SK-N-SH (cell line): Measurements from ENCODE around the gene C19orf18. TPM values are rescaled to one million over a fixed set of nuclear protein-coding genes. Genes with fewer than 3 reads are reported as not detected.

Experiments
- CTCF ChIA-PET: fragments of 300-600, 350-600 bp; formaldehyde crosslinking; extraction: SDS; loops from one replicate; lab custom pipeline; 2021; lab: Yijun Ruan, JAX
- POLR2A ChIA-PET: fragments of 350-600 bp; sonication (Branson Sonifier 250); formaldehyde crosslinking; extraction: SDS; loops from one replicate; lab custom pipeline; 2020; ENCODE audit warnings: antibody characterized with exemption, inconsistent platforms; lab: Yijun Ruan, JAX
- DNase-seq: peaks from one replicate; pipeline ENCODE4 v3.0.0; 2012
- H2AFZ ChIP-seq: fragments of 200-600 bp; sonication (generic); 2 replicates; pipeline ENCODE4 v1.8.1; 2016; ENCODE audit warnings: antibody characterized with exemption, mild to moderate bottlenecking, low read depth
- H3F3A ChIP-seq: fragments of 200-600 bp; sonication (generic); replicated peaks from 2 replicates; pipeline ENCODE3; 2016; ENCODE audit warnings: antibody characterized with exemption, mild to moderate bottlenecking; ENCODE audit not compliant: insufficient read depth
- H3K27ac ChIP-seq, 2 experiments: fragments of 200-500 bp in 1 of 2; fragments of 200-600 bp in 1 of 2; sonication (Bioruptor generic) in 1 of 2; sonication (generic), shearing (Covaris generic) in 1 of 2; 2 replicates each; pipeline versions ENCODE4 v1.5.1 to v1.6.1; 2014 to 2016; ENCODE audit warnings: low read depth in 2 of 2, inconsistent platforms in 1 of 2, low read length in 1 of 2, mild to moderate bottlenecking in 1 of 2, mixed read lengths in 1 of 2
- H3K27me3 ChIP-seq: fragments of 200-600 bp; sonication (generic), shearing (Covaris generic); 2 replicates; pipeline ENCODE4 v1.6.1; 2016; ENCODE audit warnings: mixed run types; ENCODE audit not compliant: insufficient read depth
- H3K36me3 ChIP-seq, 2 experiments: fragments of 200-500 bp in 1 of 2; fragments of 200-600 bp in 1 of 2; sonication (Bioruptor generic) in 1 of 2; sonication (generic) in 1 of 2; replicated peaks in 1 of 2; 2 replicates each; pipeline versions ENCODE3 to v1.5.1; 2014 to 2016; ENCODE audit warnings: low read length in 1 of 2, mild to moderate bottlenecking in 1 of 2; ENCODE audit not compliant: insufficient read depth in 2 of 2, control insufficient read depth in 1 of 2
- H3K4me1 ChIP-seq, 2 experiments: fragments of 200-500 bp in 1 of 2; fragments of 200-600 bp in 1 of 2; sonication (Bioruptor generic) in 1 of 2; sonication (generic), shearing (Covaris generic) in 1 of 2; 2 replicates each; pipeline versions ENCODE4 v1.5.1 to v1.6.1; 2014 to 2016; ENCODE audit warnings: low read depth in 1 of 2, low read length in 1 of 2, mixed run types in 1 of 2; ENCODE audit not compliant: insufficient read depth in 2 of 2, control insufficient read depth in 1 of 2
- H3K4me2 ChIP-seq: fragments of 200-600 bp; sonication (generic), shearing (Covaris generic); 2 replicates; pipeline ENCODE4 v1.6.1; 2017; ENCODE audit warnings: mixed run types
- H3K4me3 ChIP-seq, 2 experiments: fragments of 200-500 bp in 1 of 2; fragments of 200-600 bp in 1 of 2; sonication (Bioruptor generic) in 1 of 2; sonication (generic), shearing (Covaris generic) in 1 of 2; 2 replicates each; pipeline versions ENCODE4 v1.5.1 to v1.8.1; 2014 to 2016; ENCODE audit warnings: low read depth in 2 of 2, inconsistent platforms in 1 of 2, low read length in 1 of 2, mild to moderate bottlenecking in 1 of 2, mixed read lengths in 1 of 2, moderate library complexity in 1 of 2
- H3K79me2 ChIP-seq: fragments of 200-600 bp; sonication (generic); 2 replicates; pipeline ENCODE4 v1.8.1; 2017; ENCODE audit warnings: mild to moderate bottlenecking; ENCODE audit not compliant: insufficient read depth
- H3K9ac ChIP-seq: fragments of 200-600 bp; sonication (generic); 2 replicates; pipeline ENCODE4 v1.6.1; 2017; ENCODE audit warnings: mixed run types
- H3K9me2 ChIP-seq: fragments of 200-600 bp; sonication (generic); 2 replicates; pipeline ENCODE4 v1.6.1; 2017; ENCODE audit warnings: mixed run types
- H3K9me3 ChIP-seq: fragments of 200-600 bp; sonication (generic); 2 replicates; pipeline ENCODE4 v1.6.1; 2017; ENCODE audit warnings: mixed run types, mild to moderate bottlenecking, moderate library complexity
- H4K20me1 ChIP-seq: fragments of 200-600 bp; sonication (generic); 2 replicates; pipeline ENCODE4 v1.6.1; 2017; ENCODE audit warnings: mild to moderate bottlenecking, mixed run types; ENCODE audit not compliant: insufficient read depth
- CHD2 ChIP-seq: fragments of 150-350 bp; IDR thresholded peaks from 2 replicates; pipeline ENCODE4 v1.6.1; 2018; ENCODE audit warnings: low read length; ENCODE audit not compliant: partially characterized antibody
- CTCF ChIP-seq: fragments of 200-600 bp; sonication (generic); IDR thresholded peaks from 2 replicates; pipeline ENCODE4 v1.6.1; 2017; ENCODE audit warnings: antibody characterized with exemption, mild to moderate bottlenecking, moderate library complexity
- ELF1 ChIP-seq: IDR thresholded peaks from 2 replicates; pipeline ENCODE4 v1.4.0; 2012
- EZH2phosphoT487 ChIP-seq: fragments of 200-600 bp; sonication (generic); IDR thresholded peaks from 2 replicates; pipeline ENCODE4 v1.6.1; 2017; ENCODE audit warnings: low read depth, mixed run types, mild to moderate bottlenecking, antibody characterized with exemption, moderate library complexity, borderline replicate concordance
- FOSL2 ChIP-seq: IDR thresholded peaks from 2 replicates; pipeline ENCODE4 v1.4.0; 2012; ENCODE audit warnings: low read depth, mild to moderate bottlenecking, moderate library complexity, borderline replicate concordance
- GABPA ChIP-seq: IDR thresholded peaks from 2 replicates; pipeline ENCODE4 v1.4.0; 2012; ENCODE audit warnings: low read depth, mild to moderate bottlenecking
- JUND ChIP-seq: IDR thresholded peaks from 2 replicates; pipeline ENCODE4 v1.4.0; 2012
- MXI1 ChIP-seq: IDR thresholded peaks from 2 replicates; pipeline ENCODE4 v1.6.1; 2012; ENCODE audit warnings: mild to moderate bottlenecking, low read depth, low read length, improper control_type of control experiment
- NFIC ChIP-seq: IDR thresholded peaks from 2 replicates; pipeline ENCODE4 v1.4.0; 2012; ENCODE audit warnings: borderline replicate concordance
- NRF1 ChIP-seq: IDR thresholded peaks from 2 replicates; pipeline ENCODE4 v1.6.1; 2012; ENCODE audit warnings: low read depth, mild to moderate bottlenecking, low read length
- POLR2AphosphoS5 ChIP-seq: IDR thresholded peaks from 2 replicates; pipeline ENCODE4 v1.6.1; 2012; ENCODE audit warnings: low read depth, low read length
- RAD21 ChIP-seq: IDR thresholded peaks from 2 replicates; pipeline ENCODE4 v1.6.1; 2012; ENCODE audit warnings: mild to moderate bottlenecking, low read length
- RFX5 ChIP-seq: IDR thresholded peaks from 2 replicates; pipeline ENCODE4 v1.6.1; 2012; ENCODE audit warnings: mild to moderate bottlenecking, improper control_type of control experiment, low read length
- SMC3 ChIP-seq: IDR thresholded peaks from 2 replicates; pipeline ENCODE4 v1.6.1; 2012; ENCODE audit warnings: low read depth, low read length, improper control_type of control experiment
- TEAD4 ChIP-seq: IDR thresholded peaks from 2 replicates; pipeline ENCODE4 v1.4.0; 2012; ENCODE audit warnings: mild to moderate bottlenecking, borderline replicate concordance; ENCODE audit not compliant: insufficient read depth
- YY1 ChIP-seq: IDR thresholded peaks from 2 replicates; pipeline ENCODE4 v1.4.0; 2012; ENCODE audit warnings: low read depth, mild to moderate bottlenecking
- WGBS: methylation state at CpG from one replicate; pipeline ENCODE4 v1.1.6; 2017; ENCODE audit warnings: low lambda C conversion rate; 5-methylcytosine and 5-hydroxymethylcytosine counted together
- polyA plus RNA-seq, 3 experiments: library from polyadenylated mRNA; depleted of rRNA; stranded (reverse); fragments of >200 nt; gene quantifications; 2 replicates each; pipeline ENCODE4 v1.2.3, GENCODE V29; 2012
- TF ChIP-seq, protein P1 (sequence below): IDR thresholded peaks from 2 replicates; pipeline ENCODE4 v1.4.0; 2012; ENCODE audit warnings: low read depth
- TF ChIP-seq, protein P2 (sequence below): IDR thresholded peaks from 2 replicates; pipeline ENCODE4; 2012

Gene C19orf18
- polyA plus RNA-seq, 1 of the 3 experiments (the other 2 are of a cell fraction), result not detected

DNA sequence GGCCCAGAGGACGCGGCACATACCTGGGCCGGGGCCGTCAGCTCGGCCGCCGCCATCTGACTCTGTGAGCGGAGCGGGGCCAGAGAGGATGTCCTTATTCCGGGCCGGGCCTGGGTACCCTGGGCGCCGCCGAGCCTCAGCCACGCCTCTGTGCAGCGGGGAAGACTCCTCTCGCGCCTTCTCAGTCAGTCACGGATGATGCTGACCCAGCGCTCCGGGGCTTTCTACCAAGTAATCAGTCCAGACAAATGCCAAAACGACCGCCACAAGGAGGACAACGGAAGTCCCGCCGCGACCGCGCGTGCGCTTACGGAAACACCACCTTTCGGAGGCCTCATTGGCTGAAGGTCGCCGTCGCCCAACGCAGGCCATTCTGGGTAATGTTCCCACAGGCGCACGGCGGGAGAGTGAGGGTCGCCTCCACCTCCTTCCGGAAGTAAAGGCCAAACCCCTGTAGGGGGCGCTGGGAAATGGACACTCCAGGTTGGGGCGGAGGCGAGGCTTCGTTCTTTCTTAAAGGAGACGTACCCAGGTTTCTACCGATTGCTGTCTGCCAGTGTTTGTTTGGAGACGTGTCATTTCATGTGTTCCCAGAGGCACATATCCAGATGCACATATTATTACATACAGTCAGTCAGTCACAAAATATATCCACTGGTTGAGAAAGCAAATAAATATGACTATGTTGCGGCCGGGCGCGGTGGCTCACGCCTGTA is 26.8 kb downstream of the C19orf18 start, which contains the start of gene ZNF256:
Gene ZNF256 (minus strand): TSS at position 288 of the 716 bp plus-strand sequence. CDS start 232 bp downstream, at position 56.
- Histone ChIP-seq H3K36me3 (peaks cover 14 to 15% of the 10 kb centered on the region in 2 experiments), H3K9me2 (no peaks in the 10 kb centered on the region), H3K9me3 (no peaks in the 10 kb centered on the region), H3K27me3 (no peaks in the 10 kb centered on the region), H3F3A (no peaks in the 10 kb centered on the region), H3K4me2 (peak within 1 kb of the TSS; percentile 94), H3K9ac (peak within 1 kb of the TSS; percentile 81), H3K27ac (peak within 1 kb of the TSS; percentile 53 to 64; a peak in 2 of 4 replicates), H4K20me1 (no peaks in the 10 kb centered on the region), H3K79me2 (peaks cover 49% of the 10 kb centered on the region), H3K4me3 (peak within 1 kb of the TSS; percentile 88 to 97), H2AFZ (peak within 1 kb of the TSS; percentile 98), H3K4me1 (peaks cover 0 to 7% of the 10 kb centered on the region in 2 experiments; a peak in 3 of 4 replicates)
- TF ChIP-seq SMC3 (0 out of 2 replicates have a peak, but pooled peaks have one; percentile 3), ELF1 (peak; percentile 87), MXI1 (peak; percentile 74), NRF1 (peak; percentile 57), GABPA (peak; percentile 86), RAD21 (peak; percentile 36), POLR2AphosphoS5 (peak; percentile 35; the same call in 1 of the 2 replicates), TEAD4 (no peak), YY1 (peak; percentile 38; the same call in 1 of the 2 replicates), RFX5 (0 out of 2 replicates have a peak, but pooled peaks have one; percentile 32), EZH2phosphoT487 (no peak), FOSL2 (no peak), CTCF (peak; percentile 59), NFIC (no peak), JUND (no peak), CHD2 (peak; percentile 86)
- TF ChIP-seq, protein P1, sequence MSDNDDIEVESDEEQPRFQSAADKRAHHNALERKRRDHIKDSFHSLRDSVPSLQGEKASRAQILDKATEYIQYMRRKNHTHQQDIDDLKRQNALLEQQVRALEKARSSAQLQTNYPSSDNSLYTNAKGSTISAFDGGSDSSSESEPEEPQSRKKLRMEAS, result peak; percentile 74
- TF ChIP-seq, protein P2, sequence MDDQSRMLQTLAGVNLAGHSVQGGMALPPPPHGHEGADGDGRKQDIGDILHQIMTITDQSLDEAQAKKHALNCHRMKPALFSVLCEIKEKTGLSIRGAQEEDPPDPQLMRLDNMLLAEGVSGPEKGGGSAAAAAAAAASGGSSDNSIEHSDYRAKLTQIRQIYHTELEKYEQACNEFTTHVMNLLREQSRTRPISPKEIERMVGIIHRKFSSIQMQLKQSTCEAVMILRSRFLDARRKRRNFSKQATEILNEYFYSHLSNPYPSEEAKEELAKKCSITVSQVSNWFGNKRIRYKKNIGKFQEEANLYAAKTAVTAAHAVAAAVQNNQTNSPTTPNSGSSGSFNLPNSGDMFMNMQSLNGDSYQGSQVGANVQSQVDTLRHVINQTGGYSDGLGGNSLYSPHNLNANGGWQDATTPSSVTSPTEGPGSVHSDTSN, result peak; percentile 18; the same call in 1 of the 2 replicates
- 14% methylated on average over 32 of the region's 54 CpGs for WGBS
- CTCF ChIA-PET, result no interaction called here
- POLR2A ChIA-PET, result no interaction called here
- peak; percentile 97 for DNase-seq
